HK-2 (cell line): ENCODE results near the gene TSPAN10.

Experiments used
- DNase-seq: peaks from one replicate; pipeline ENCODE4 v3.0.0-alpha.2; 2018; ENCODE audit not compliant: unreplicated experiment

TSPAN10 gene

DNA sequence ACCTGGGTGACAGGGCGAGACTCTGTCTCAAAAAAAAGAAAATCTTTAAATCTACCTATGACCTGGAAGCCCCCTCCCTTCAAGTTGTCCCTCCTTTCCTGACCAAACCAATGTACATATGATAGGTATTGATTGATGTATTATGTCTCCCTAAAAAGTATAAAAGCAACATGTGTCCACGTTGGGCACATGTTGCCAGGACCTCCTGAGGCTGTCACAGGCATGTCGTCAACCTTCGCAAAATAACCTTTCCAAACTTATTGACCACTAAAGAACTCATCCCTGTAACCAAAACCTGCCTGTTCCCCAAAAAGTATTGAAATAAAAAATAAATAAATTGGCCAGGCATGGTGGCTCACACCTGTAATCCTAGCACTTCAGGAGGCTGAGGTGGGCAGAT lies 25.0 kb downstream of the TSPAN10 start:
- no peak for DNase-seq

DNA sequence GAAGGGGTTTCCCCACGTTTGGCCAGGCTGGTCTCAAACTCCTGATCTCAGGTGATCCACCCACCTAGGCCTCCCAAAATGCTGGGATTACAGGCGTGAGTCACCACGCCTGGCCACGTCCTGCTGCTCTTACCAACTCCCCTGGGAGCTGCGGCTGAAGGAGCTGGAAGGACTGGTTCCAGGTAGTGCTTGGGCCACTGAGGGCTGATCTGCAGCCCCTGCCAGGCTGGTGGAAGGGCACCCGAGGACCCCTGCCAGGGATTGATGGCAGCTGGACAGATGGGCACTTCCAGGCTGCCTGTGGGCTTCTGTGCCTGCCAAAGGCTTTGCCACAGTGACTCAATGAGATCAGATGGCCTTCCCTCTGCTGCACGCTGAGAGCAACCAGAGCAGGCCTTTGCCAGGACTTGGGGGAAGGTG lies 27.1 kb downstream of the TSPAN10 start:
- no peak for DNase-seq

DNA sequence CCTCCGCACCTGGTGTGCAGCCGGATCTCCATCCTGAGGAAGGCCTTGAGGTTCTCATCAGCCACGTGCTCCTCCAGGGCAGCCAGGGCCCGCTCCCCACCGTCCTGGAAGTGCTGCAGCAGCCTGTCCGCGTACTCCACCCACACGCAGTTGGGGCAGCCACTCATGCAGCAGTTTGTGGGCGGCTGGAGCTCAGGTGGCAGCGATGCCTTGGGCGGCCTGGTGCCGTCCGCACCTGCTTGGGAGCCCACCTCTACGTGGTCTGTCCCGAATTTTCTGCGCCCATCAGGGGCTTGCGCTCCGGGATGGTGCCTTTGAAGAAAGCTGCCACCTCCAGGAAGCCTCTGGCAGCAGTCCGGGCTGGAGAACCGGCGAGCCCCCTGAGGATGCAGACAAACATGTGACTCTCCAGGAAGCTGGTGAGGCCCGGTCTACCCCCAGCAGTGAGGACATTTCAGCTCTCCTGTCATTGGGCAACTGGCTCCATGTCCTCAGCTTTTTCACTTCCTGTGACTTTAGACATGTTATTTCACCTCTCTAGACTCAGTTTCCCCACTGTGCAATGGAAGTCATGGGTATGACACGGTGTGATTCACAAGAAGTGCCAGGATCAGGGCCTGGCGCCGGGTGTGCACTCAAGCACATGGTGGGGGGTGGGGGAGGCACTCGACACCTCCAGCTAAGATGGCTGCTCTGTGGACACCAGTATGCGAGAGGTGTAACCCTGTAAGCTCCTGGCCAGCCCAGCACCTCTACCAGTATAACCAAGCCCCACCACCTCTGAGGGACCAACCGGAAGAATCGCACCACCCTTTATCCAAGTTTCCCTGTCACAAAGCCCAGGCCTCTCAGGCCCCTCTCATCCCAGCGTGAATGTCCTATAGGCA lies 28.5 kb downstream of the TSPAN10 start:
- peak; percentile 77 for DNase-seq

DNA sequence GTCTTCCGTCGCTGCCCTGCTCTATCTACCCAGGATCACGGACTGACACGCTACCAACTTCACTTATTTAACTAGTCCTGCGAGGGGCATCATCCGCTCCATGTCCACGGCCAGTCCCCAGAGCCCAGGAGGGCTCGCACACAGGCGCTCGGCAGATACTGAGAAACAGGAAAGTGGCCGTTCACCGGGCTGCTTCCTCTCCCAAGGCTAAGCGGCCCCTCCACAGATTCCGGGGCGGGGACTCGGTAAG lies 29.0 kb downstream of the TSPAN10 start:
- no peak for DNase-seq

DNA sequence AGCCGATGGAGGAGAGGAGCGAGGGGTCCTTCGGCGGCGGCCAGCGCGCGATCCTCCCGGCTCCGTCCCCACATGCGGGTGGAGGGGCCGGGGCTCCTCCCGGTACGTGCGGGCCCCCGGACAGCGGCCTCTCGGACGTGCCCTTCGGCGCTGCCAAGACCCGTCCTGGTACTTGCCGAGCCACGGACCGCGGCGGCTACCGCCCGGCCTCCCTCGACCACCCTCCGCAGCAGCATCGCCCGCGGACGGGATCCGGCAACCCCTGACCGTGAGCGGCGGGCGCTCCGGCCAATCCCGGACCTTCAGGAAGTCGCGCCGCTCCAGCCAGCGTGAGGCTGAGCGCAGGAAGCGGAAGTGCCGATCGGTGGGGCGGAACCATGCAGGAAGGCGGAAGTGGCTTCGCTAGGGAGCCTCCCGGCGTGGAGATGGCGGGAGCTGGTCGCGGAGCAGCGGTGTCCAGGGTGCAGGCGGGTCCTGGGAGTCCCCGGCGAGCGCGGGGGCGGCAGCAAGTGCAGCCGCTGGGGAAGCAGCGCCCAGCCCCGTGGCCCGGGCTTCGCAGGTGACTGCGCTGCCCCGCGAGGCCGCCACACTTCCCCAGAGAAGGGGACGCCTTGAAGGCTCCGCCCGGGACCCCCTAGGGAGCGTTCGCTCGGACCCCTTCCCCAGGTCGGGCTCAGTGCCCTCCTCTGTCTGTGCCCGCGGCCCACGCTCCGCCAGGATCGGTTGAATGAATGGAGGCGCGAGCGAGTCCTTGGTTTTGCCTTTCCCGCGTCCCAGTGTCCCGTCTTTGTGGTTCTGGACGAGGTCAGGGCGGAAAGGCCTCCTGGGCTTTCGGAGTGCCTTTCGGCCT lies 29.6 kb downstream of the TSPAN10 start, which contains the start of the genes CCDC137 and OXLD1:
Gene CCDC137, plus strand, starts transcription at position 396 of the 850 bp plus-strand sequence. Its CDS starts 30 bp downstream, at position 426.
Gene OXLD1, minus strand, starts transcription at position 264 of the 850 bp plus-strand sequence. Its CDS starts 28 bp downstream, at position 236.
- DNase-seq: peak; percentile 97

DNA sequence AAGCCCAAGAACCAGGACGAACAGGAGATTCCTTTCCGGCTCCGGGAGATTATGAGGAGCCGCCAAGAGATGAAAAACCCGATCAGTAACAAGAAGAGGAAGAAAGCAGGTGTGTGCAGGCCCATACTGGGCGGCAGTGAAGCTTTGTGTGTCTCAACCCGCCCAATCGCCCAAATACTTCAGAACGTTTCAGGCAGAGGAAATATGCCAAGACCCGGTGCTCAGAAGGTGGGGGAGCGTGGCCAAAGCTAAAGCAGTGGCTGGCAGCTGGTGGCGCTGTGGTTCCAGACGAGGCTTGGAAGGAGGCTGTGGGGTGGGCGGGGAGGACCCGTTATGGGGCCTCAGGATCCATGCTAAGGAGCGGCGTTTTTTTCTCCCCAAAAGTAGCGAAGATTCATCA lies 30.8 kb downstream of the TSPAN10 start:
- DNase-seq: no peak

DNA sequence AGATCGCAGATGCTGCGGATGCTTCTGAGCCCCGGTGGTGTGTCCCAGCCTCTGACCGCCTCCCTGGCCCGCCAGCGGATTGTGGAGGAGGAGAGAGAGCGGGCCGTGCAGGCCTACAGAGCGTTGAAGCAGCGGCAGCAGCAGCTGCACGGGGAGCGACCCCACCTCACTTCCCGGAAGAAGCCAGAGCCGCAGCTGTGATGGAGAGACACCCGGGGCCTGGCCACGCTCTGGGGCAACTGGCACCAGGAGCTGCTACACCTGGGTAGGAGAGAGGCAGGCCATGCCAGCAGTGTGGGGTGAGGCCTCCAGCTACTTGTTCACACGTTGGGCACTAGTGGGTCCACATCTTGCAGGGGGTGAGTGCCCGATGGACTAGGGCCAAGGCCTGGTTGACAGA lies 35.5 kb downstream of the TSPAN10 start:
- no peak for DNase-seq

DNA sequence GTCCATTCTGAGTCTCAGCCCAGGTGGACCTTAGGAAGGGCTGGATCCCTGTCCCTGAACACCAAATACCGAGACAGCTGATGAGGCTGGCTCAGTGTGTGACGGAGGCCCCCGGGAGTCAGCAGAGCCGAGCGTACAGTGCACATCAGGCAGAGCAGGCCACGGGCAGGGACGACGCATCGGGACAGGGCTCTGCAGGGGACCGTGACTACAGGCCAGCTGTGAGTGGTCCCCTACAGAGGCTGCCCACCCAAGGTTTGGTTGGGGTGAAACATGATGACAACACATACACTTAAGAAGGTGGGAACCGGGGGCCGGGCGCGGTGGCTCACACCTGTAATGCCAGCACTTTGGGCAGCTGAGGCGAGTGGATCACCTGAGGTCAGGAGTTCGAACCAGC lies 36.0 kb downstream of the TSPAN10 start:
- no peak for DNase-seq

DNA sequence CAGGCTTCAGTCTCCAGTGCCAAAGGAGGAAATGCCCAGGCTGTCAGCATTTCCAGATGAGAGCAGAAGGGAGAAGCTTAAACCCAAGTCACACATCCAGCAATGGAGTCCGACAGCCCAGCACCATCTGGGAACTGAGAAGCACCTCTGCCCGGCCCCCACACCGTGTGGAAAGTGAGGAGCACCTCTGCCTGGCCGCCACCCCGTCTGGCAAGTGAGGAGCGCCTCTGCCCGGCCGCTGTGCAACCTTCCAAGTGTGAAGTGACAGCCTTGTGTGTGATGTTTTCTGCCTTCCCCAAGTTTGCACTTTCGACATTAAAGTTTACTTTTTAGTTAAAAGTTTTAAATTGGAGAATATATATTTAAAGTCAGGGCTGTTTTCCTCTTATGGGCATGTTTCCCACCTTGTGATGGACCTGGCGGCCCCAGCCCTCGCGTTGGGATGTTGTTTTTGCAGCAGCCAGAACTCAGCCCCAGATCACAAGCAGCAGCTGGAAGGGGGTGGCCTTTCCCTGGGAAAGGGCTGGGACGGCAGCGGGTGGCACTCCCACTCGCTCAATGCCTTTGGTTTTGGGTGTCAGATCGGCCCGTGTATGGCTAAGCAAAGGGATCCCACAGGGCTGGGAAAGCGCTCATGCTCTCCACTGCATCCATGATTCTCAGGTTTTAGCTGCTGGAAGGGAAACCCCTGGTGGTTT lies 36.7 kb downstream of the TSPAN10 start:
- no peak for DNase-seq

DNA sequence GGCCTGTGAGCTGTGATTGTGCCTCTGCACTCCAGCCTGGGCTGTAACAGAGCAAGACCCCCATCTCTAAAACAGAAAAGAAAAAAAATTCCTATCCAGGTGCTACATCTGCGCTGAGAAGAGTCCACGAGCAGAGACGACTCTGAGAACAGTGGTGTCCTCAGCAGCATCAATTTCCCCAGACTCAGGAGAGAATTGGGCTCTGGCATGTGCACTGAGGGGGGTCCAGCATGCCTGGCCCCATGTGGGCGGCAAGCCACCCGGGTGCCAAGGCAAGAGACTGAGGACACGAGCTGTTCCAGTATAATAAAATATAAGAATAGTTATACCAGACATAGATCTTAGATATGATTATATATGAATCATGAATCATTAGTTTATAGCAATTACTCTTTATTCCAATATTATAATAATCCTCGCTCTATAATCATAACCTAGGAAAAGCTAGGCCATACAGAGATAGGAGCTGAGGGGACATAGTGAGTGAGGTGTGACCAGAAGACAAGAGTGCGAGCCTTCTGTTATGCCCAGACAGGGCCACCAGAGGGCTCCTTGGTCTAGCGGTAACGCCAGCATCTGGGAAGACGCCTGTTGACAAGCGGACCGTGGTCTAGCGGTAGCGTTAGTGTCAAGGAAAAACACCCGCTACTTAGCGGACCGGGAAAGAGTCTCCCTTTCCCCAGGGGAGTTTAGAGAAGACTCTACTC lies 38.7 kb downstream of the TSPAN10 start:
- DNase-seq: peak; percentile 35

DNA sequence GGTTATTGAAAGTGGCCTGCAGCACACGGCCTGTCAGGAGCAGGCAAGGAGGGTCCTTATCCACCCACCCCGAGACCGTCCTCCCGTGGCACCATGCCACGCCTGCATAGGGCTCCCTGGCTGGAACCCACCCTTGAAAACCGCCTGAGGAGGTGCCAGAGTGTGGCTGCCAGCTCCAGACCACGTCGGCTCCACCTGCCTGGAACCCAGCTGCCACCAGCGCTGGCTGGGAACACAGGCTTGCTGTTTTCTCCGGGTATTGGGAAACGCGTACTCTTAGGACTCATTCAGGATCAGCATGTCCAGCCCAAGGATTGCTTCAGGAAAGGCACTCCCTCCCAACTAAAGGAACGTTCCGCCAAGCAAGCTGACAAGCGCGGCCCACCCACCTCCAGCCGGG lies 39.9 kb downstream of the TSPAN10 start:
- no peak for DNase-seq

DNA sequence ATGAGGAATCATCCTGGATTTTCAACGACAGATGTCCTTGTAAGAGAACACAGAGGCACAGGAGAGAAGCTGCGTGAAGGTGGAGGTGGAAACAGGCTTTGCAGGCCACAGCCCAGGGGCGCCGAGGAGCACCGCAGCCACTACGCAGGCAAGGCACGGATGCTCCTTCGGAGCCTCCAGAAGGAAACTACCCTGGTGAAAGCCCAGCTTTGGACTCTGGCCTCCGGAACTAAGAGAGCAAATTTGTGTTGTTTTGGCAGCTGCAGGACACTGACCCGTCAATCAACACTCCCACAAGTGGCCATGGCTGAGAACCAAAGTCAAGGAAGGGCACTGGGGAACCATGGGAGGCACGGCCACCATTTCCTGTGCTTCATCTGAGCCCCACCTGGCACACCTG lies 43.2 kb downstream of the TSPAN10 start:
- DNase-seq: no peak

DNA sequence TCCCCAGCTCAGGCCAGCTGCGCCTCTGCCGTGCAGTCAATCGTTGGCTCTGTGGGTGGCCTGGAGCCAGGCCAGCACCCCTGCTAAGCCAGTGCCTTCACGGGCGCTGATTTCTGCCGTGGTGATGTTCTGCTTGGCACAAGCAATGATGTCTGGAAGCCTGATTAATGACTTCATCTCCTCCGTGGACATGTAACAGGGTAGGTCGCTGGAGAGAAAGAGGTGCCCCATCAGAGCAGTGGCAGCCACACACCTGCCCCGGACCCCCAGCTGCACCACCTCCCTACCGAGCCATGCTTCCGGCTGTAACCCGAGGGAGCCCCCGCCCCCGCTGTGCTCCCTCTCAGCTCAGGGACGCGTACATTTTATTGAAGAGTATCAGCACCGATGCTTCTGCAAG lies 44.7 kb downstream of the TSPAN10 start:
- DNase-seq: no peak

DNA sequence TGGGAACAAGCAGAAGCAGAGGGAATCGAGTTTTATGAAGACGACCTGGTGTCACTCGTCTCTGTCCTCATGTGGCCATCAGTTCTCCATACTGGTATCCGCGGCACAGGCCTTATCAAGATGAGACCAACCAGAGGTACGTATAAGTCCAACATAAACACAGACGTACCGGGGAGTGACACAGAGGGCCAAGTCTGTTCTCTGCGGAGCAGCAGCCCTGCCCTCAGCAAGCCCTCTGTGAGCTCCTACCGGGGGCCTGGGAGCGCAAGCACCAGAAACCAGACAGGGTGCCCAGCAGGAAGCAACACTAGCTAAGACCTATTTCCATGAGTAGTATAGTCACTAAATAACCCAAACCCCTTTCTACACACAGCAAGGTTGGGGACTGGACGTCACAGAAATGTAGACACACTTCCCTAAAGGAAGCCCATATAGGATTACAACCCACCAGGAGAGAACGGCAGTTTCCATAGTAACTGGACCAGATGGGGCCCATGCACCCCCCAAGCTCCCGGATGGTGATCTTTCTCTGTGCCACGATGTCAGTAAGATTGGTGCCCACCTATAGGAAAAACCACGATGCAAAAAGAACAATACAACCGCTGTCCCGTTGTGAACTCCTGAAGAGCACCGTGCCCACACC lies 45.7 kb downstream of the TSPAN10 start:
- DNase-seq: no peak

DNA sequence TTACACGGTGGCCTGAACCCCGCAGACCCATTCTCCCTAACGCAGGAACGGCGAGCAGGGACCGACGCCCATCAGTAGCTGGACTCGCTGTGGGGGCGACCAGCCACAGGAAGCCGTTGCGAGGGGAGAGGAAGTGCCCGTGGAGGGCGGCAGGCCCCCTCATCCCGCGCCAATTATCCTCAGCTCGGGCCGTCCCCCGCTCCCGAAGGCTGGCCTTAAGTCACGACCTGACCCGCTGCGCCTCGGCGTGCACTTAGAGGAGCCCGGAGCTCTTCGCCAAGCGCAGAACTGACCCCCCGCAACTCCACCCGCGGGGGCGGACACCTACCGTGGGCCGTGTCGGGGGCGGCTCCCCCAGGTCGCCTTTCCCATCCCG lies 46.2 kb downstream of the TSPAN10 start:
- no peak for DNase-seq

DNA sequence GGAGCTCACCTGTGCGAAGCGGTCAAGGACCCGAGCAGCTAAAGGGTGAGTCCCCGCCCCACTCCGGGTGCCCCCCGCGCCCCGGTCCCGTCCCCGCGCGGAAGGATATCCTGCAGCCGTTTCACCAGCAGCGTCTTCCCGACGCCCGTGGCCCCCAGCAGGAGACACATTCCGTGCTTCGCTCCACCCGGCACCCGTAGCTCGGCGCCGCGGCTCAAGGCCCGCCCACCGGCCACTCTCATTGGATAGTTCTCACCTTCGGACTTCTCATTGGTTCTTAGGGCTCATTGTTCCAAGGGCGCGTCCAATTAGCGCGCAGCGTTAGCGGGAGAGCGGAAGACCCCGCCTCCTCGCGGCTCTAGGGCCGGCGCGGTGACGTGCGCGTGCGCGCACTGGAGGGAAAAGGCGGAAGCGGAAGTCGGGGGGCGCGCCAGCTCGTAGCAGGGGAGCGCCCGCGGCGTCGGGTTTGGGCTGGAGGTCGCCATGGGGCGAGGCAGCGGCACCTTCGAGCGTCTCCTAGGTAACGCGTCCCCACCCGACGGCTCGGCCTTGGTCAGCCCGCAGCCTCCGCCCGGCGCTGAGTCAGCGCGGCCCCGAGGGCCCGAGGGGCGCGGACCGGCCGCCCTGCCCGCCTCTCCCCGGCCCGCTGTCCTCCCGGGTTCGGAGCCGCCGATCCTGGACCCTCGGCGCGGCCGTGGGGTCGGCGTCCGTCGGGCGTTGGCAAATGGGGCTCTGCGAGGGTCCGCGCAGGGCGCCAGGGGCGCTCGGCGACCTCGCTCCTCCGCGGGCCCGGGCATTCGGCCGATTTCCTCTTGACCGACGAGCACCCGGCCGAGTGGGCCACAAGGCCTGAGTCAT lies 46.8 kb downstream of the TSPAN10 start, which contains the start of the genes ARL16 and HGS:
Gene ARL16, minus strand, starts transcription at position 214 of the 858 bp plus-strand sequence. Its CDS starts 44 bp downstream, at position 170.
Gene HGS, plus strand, starts transcription at position 428 of the 858 bp plus-strand sequence. Its CDS starts 56 bp downstream, at position 484.
- DNase-seq: peak; percentile 99

DNA sequence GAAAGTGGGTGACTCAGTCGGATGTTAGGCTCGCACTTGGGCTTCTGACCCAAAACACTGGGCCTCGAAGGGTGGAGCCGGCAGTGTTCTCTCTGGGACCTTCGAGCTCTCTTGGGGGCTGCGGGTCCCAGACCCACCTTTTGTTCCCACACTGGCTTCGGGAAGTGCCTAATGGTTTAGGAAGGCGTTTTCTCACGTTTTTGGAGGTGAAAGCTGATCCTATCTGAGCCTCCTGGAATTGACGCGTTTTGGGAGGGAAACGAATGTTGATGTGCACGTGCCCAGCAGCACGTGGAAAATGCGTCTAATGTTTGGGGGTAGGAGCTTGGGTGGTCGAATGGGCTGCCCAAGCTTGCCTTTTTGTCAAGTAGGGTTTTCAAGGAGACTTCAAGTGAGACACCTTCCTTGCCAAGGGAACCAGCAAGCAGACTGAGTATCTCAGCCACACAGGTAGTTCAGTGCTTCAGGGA lies 47.5 kb downstream of the TSPAN10 start:
- DNase-seq: peak; percentile 79

DNA sequence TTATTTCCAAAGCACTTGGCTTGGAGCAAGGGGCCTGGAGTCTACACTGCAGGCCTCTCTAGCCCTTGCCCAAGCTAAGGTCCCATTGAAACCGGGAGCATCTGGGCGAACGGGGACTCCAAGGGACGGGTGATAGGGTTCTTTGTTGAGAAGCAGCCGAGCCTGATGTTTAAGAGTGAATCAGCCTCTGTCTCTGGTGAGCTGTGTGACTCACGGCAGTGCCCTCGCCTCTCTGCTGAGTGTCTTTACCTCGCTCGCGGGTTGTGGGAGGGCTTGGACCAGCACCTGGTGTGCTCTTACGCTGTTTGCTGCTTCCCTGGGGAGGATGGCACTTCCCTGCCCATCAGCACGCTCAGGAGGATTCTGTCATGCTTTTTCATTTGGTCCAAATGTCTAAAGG lies 48.1 kb downstream of the TSPAN10 start:
- DNase-seq: peak; percentile 76

DNA sequence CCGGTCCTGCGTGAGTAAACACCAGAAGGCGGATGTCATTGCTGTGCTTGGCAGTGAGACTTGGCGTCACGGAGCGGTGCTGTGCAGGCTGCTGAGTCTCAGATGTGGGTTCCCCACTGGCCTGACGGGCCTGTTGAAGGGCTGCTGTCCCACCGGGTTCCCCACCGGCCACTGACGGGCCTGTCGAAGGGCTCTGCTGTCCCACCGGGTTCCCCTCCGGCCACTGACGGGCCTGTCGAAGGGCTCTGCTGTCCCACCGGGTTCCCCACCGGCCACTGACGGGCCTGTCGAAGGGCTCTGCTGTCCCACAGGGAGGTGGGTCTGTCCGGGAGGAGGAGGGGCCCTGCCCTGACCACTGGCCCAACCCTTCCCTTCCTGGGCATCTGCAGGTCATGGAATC lies 49.6 kb downstream of the TSPAN10 start:
- DNase-seq: no peak
